K562 (cell line): ENCODE data around the gene LZTR1. TPM values are rescaled to one million over a fixed set of nuclear protein-coding genes. Genes with fewer than 3 reads are reported as not detected.

Experiments
- ATAC-seq: fragments of 200-7000 bp; cut with Tn5 transposase; 3 replicates; pipeline ENCODE4 v1.9.1; 2020; ENCODE audit warnings: moderate library complexity
- BruUV-seq: library from RNA; stranded (reverse); fragments of 400-500 nt; replicated peaks from 2 replicates; lab custom pipeline; 2021; lab: Mats Ljungman, UMichigan
- CTCF ChIA-PET: fragments of 300-600 bp; formaldehyde crosslinking; extraction: SDS; loops from one replicate; lab custom pipeline; 2021; ENCODE audit warnings: low intra/inter-chr PET ratio; lab: Yijun Ruan, JAX
- POLR2A ChIA-PET: fragments of 300-600, 350-650 bp; sonication (Branson Sonifier 250); formaldehyde crosslinking; extraction: SDS; loops from one replicate; lab custom pipeline; 2021; ENCODE audit warnings: antibody characterized with exemption, inconsistent platforms; lab: Yijun Ruan, JAX
- DNase-seq, 4 experiments: peaks; one replicate each; pipeline versions ENCODE4 v3.0.0 to v3.0.0-alpha.2; 2011 to 2018; ENCODE audit warnings: low spot score in 3 of 4, mixed read lengths in 3 of 4; ENCODE audit errors: extremely low read depth in 1 of 4
- FAIRE-seq: peaks from 2 replicates; lab custom pipeline; 2011; peaks lifted over from hg19 to GRCh38; lab: Jason Lieb, UNC
- H2AFZ ChIP-seq: 2 replicates; pipeline ENCODE4 v1.6.0; 2011; ENCODE audit warnings: low read depth, low read length, control low read depth, inconsistent platforms
- H3K27ac ChIP-seq: fragments of 200-600 bp; 3 replicates; pipeline ENCODE4 v1.8.0; 2011; ENCODE audit warnings: low read depth, mild to moderate bottlenecking, control low read depth, inconsistent platforms, low read length, moderate library complexity, mixed read lengths; ENCODE audit errors: extremely low read depth
- H3K27me3 ChIP-seq, 2 experiments: fragments of 300-600 bp in 1 of 2; 2 replicates in 1 of 2; 3 replicates in 1 of 2; pipeline versions ENCODE4 v1.6.0 to v1.8.0; 2011; ENCODE audit warnings: inconsistent platforms in 2 of 2, low read length in 2 of 2, mild to moderate bottlenecking in 1 of 2, mixed read lengths in 1 of 2, moderate library complexity in 1 of 2; ENCODE audit not compliant: control insufficient read depth in 2 of 2, insufficient read depth in 2 of 2
- H3K36me3 ChIP-seq: fragments of 300-600 bp; 3 replicates; pipeline ENCODE4 v1.8.0; 2011; ENCODE audit warnings: mild to moderate bottlenecking, low read length, inconsistent platforms; ENCODE audit not compliant: control insufficient read depth, insufficient read depth
- H3K4me1 ChIP-seq, 2 experiments: fragments of 200-600 bp in 1 of 2; replicated peaks in 1 of 2; 2 replicates in 1 of 2; 3 replicates in 1 of 2; pipeline versions ENCODE4 v1.5.1 to v1.8.0; 2011; ENCODE audit warnings: inconsistent platforms in 2 of 2, low read length in 2 of 2, mild to moderate bottlenecking in 1 of 2, mixed read lengths in 1 of 2, moderate library complexity in 1 of 2; ENCODE audit not compliant: control insufficient read depth in 2 of 2, insufficient read depth in 2 of 2
- H3K4me2 ChIP-seq: 2 replicates; pipeline ENCODE4 v1.6.1; 2011; ENCODE audit warnings: low read length, control low read depth, inconsistent platforms, mixed read lengths; ENCODE audit not compliant: insufficient read depth
- H3K4me3 ChIP-seq: fragments of 200-600 bp; sonication (generic), shearing (Covaris generic); 2 replicates; pipeline ENCODE4 v1.5.1; 2016; ENCODE audit warnings: control low read depth, inconsistent platforms
- H3K79me2 ChIP-seq: fragments of 200-600 bp; 3 replicates; pipeline ENCODE4 v1.8.0; 2011; ENCODE audit warnings: low read length, inconsistent platforms; ENCODE audit not compliant: control insufficient read depth, insufficient read depth
- H3K9ac ChIP-seq, 2 experiments: 2 replicates each; pipeline versions ENCODE4 v1.6.0 to v1.6.1; 2011; ENCODE audit warnings: low read depth in 2 of 2, low read length in 2 of 2, control low read depth in 1 of 2, inconsistent platforms in 1 of 2, mild to moderate bottlenecking in 1 of 2, mixed read lengths in 1 of 2; ENCODE audit not compliant: insufficient read depth in 1 of 2
- H3K9me1 ChIP-seq: one replicate; pipeline ENCODE4 v1.6.0; 2011; ENCODE audit warnings: inconsistent platforms, mild to moderate bottlenecking, low read length, moderate library complexity; ENCODE audit not compliant: control insufficient read depth, insufficient read depth
- H3K9me3 ChIP-seq: replicated peaks from 2 replicates; pipeline ENCODE4 v1.5.1; 2011; ENCODE audit warnings: low read depth, low read length, inconsistent platforms; ENCODE audit not compliant: control insufficient read depth, insufficient read depth
- H4K20me1 ChIP-seq: replicated peaks from 2 replicates; pipeline ENCODE4 v1.6.1; 2011; ENCODE audit warnings: low read length, inconsistent platforms, mixed read lengths; ENCODE audit not compliant: control insufficient read depth, insufficient read depth
- BRCA1 ChIP-seq, 2 experiments: fragments of 450-650 bp in 1 of 2; sonication (generic) in 1 of 2; formaldehyde crosslinking in 1 of 2; IDR thresholded peaks; 2 replicates each; pipeline versions ENCODE4 v1.5.0 to v1.6.1; 2017 to 2020; ENCODE audit warnings: mild to moderate bottlenecking in 1 of 2, missing genetic modification reagents in 1 of 2
- ETS1 ChIP-seq: conservative IDR thresholded peaks from 2 replicates; pipeline ENCODE4 v1.6.1; 2011; ENCODE audit warnings: low read depth, mild to moderate bottlenecking, low read length; ENCODE audit not compliant: control insufficient read depth
- ETV6 ChIP-seq, 3 experiments: fragments of 150-350 bp in 1 of 3; sonication (generic) in 1 of 3; formaldehyde crosslinking in 1 of 3; IDR thresholded peaks; 2 replicates each; pipeline versions ENCODE4 v1.6.1 to v1.8.0; 2014 to 2022; ENCODE audit warnings: borderline replicate concordance in 2 of 3, low read depth in 2 of 3, antibody characterized with exemption in 1 of 3, low read length in 1 of 3, mild to moderate bottlenecking in 1 of 3, missing genetic modification reagents in 1 of 3
- HNRNPUL1 ChIP-seq: fragments of 200-400 bp; formaldehyde crosslinking; IDR thresholded peaks from 2 replicates; pipeline ENCODE4 v1.6.1; 2017; ENCODE audit warnings: low read length
- KLF6 ChIP-seq: fragments of 250-450 bp; sonication (Bioruptor Pico); IDR thresholded peaks from 2 replicates; pipeline ENCODE4 v1.4.0; 2020; ENCODE audit warnings: mild to moderate bottlenecking, moderate library complexity, borderline replicate concordance
- MCM2 ChIP-seq: fragments of 450-650 bp; IDR thresholded peaks from 2 replicates; pipeline ENCODE4 v1.6.1; 2017; ENCODE audit warnings: low read depth, mild to moderate bottlenecking
- MEIS2 ChIP-seq: fragments of 450-650 bp; IDR thresholded peaks from 2 replicates; pipeline ENCODE4 v1.6.1; 2014; ENCODE audit warnings: mild to moderate bottlenecking; ENCODE audit not compliant: partially characterized antibody
- POLR3G ChIP-seq: IDR thresholded peaks from 2 replicates; pipeline ENCODE4 v1.6.1; 2011; ENCODE audit not compliant: insufficient read length, insufficient replicate concordance; ENCODE audit errors: extremely low read depth
- SP1 ChIP-seq: sonication (generic); formaldehyde crosslinking; IDR thresholded peaks from 2 replicates; pipeline ENCODE4 v1.8.1; 2022; ENCODE audit warnings: mild to moderate bottlenecking, missing genetic modification reagents
- TBP ChIP-seq: optimal IDR thresholded peaks from 2 replicates; pipeline ENCODE3; 2011; ENCODE audit warnings: low read depth, low read length, improper control_type of control experiment
- TSC22D4 ChIP-seq: fragments of 450-650 bp; IDR thresholded peaks from 2 replicates; pipeline ENCODE4 v1.6.1; 2016; ENCODE audit warnings: missing genetic modification characterization, missing biosample characterization, control low read depth
- ZNF436 ChIP-seq: fragments of 250-450, 450-650 bp; sonication (Bioruptor Pico); formaldehyde crosslinking; IDR thresholded peaks from 2 replicates; pipeline ENCODE4 v1.7.0; 2020; ENCODE audit warnings: mild to moderate bottlenecking
- ZNF57 ChIP-seq: fragments of 450-650 bp; formaldehyde crosslinking; IDR thresholded peaks from 2 replicates; pipeline ENCODE4 v1.4.0; 2020; ENCODE audit warnings: mild to moderate bottlenecking, moderate library complexity
- ZNF699 ChIP-seq: fragments of 250-450 bp; sonication (Bioruptor Pico); IDR thresholded peaks from 2 replicates; pipeline ENCODE4 v1.8.0; 2021; ENCODE audit warnings: mild to moderate bottlenecking, moderate library complexity; ENCODE audit not compliant: insufficient replicate concordance
- ZSCAN32 ChIP-seq: fragments of 450-650 bp; formaldehyde crosslinking; IDR thresholded peaks from 2 replicates; pipeline ENCODE4 v1.4.0; 2020; ENCODE audit warnings: mild to moderate bottlenecking, moderate library complexity
- WGBS: fragments of 100-300 bp; shearing (Covaris generic); methylation state at CpG from one replicate; pipeline ENCODE4 v1.1.6; 2016; ENCODE audit warnings: low coverage, mixed read lengths; ENCODE audit not compliant: insufficient coverage; ENCODE audit errors: missing lambda C conversion rate; 5-methylcytosine and 5-hydroxymethylcytosine counted together
- in situ Hi-C: fragments of 300-500 bp; cut with MboI; formaldehyde crosslinking; loops from 4 replicates; pipeline ENCODE4 v1.15.0; 2018; ENCODE audit warnings: inconsistent platforms, mixed read lengths
- intact Hi-C: fragments of 100-400 bp; cut with micrococcal nuclease; formaldehyde crosslinking; loops from 2 replicates; pipeline ENCODE4 v1.14.2; 2022
- polyA plus RNA-seq, 8 experiments: library from polyadenylated mRNA; depleted of rRNA in 4 of 8; stranded (reverse) in 5 of 8; unstranded in 3 of 8; fragments of >200 nt; fragmentation: Nextera tagmentation in 2 of 8; fragmentation: Illumina TruSeq in 1 of 8; extraction: Ambion mirVana in 2 of 8; extraction: Trizol in 1 of 8; gene quantifications; 2 replicates each; pipeline versions ENCODE4 v1.2.1 to v1.2.3, GENCODE V29; 2011 to 2014; ENCODE audit warnings: inconsistent platforms in 1 of 8, missing spikeins in 1 of 8
- total RNA-seq, 7 experiments: library from RNA; depleted of rRNA in 6 of 7; stranded (reverse); fragments of >200 nt in 6 of 7; fragmentation: Illumina TruSeq in 2 of 7; extraction: Trizol in 2 of 7; gene quantifications; 2 replicates each; pipeline versions ENCODE4 v1.2.1 to v1.2.3, GENCODE V29; 2011 to 2021; ENCODE audit warnings: low replicate concordance in 1 of 7
- TF ChIP-seq, protein P1 (sequence below), 3 experiments: fragments of 200-800 bp in 1 of 3; sonication (Bioruptor generic) in 1 of 3; sonication (generic) in 1 of 3; formaldehyde crosslinking in 1 of 3; IDR thresholded peaks; 2 replicates each; pipeline versions ENCODE4 v1.6.1 to v1.8.0; 2016 to 2022; ENCODE audit warnings: mild to moderate bottlenecking in 2 of 3, missing compliant biosample characterization in 2 of 3, missing genetic modification characterization in 2 of 3, missing genetic modification reagents in 1 of 3

Gene LZTR1
- total and polyA plus RNA-seq, 9 of the 15 experiments (the other 6 are each of a cell fraction or from before 2014, with no cell fraction given) = 2.2 to 135 (median 63.0) TPM

GRCh38 chr22:21014202-21014725 is 32.2 kb downstream of the LZTR1 start:
- Histone ChIP-seq H3K27ac (peak overlapping the region; percentile 67), H2AFZ (peak overlapping the region; percentile 91), H3K27me3 (no peaks in the 10 kb centered on the region; a peak in 1 of 5 replicates), H3K4me3 (peak overlapping the region; percentile 44), H3K36me3 (no peaks in the 10 kb centered on the region), H3K4me2 (peak overlapping the region; percentile 87), H3K9me1 (peaks cover 7% of the 10 kb centered on the region), H3K79me2 (peaks cover 16% of the 10 kb centered on the region; the same call in 2 of the 3 replicates), H3K9me3 (no peaks in the 10 kb centered on the region), H4K20me1 (peaks cover 12% of the 10 kb centered on the region), H3K9ac (peak overlapping the region; percentile 52 to 89), H3K4me1 (peaks cover 26 to 46% of the 10 kb centered on the region in 2 experiments)
- in situ Hi-C loops = no loop called here
- intact Hi-C loops = loop anchor here (5.0 kb wide), 1 partner anchor 33 kb away; the partner anchor contains the start of gene LRRC74B
- WGBS = under 1% methylated on average over 40 of the region's 40 CpGs
- peak; percentile 100 for DNase-seq
- ATAC-seq = peak; percentile 91
- ChIA-PET POLR2A (interaction anchor here (0.6 to 13.9 kb wide), 16 partner anchors 10 to 627 kb away, joined by 3 to 333 read pairs (median 4); partner anchors contain the start of genes LRRC74B, LZTR1, SLC7A4 and THAP7), CTCF (interaction anchor here (0.8 to 1.2 kb wide), 2 partner anchors 13 to 129 kb away, joined by 3 read pairs; partner anchors contain the start of gene THAP7)
- BruUV-seq = no TSS peak
- no peak for FAIRE-seq
- no peak for TF ChIP-seq ETS1
- no peak for TF ChIP-seq KLF6 (CRISPR knock-in tag)
- TF ChIP-seq, protein P1, sequence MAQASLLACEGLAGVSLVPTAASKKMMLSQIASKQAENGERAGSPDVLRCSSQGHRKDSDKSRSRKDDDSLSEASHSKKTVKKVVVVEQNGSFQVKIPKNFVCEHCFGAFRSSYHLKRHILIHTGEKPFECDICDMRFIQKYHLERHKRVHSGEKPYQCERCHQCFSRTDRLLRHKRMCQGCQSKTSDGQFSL (CRISPR knock-in tag; IDR thresholded peaks at IDR 0.05) = no peak
- TF ChIP-seq, protein P1 (tag; IDR thresholded peaks at IDR 0.05) = no peak
- no peak for TF ChIP-seq MCM2
- no peak for TF ChIP-seq TSC22D4 (tag)
- no peak; the same call in 1 of the 2 replicates for TF ChIP-seq ZSCAN32 (CRISPR knock-in tag)
- no peak for TF ChIP-seq BRCA1 (IDR thresholded peaks at IDR 0.05)
- no peak for TF ChIP-seq BRCA1 (CRISPR knock-in tag; IDR thresholded peaks at IDR 0.05)
- no peak for TF ChIP-seq ZNF436 (CRISPR knock-in tag)
- peak; percentile 70 for TF ChIP-seq TBP
- TF ChIP-seq HNRNPUL1 = no peak
- TF ChIP-seq POLR3G = no peak
- no peak for TF ChIP-seq ZNF699 (CRISPR knock-in tag)
- no peak for TF ChIP-seq ZNF57
- no peak for TF ChIP-seq SP1 (CRISPR knock-in tag)
- no peak for TF ChIP-seq MEIS2
- TF ChIP-seq ETV6 (IDR thresholded peaks at IDR 0.05; ENCODE audit: borderline replicate concordance in 1 of 2, low read depth in 2 of 2, low read length in 1 of 2) = peak in 1 of 2 experiments; percentile 38; a peak in 2 of 4 replicates
- no peak for TF ChIP-seq ETV6 (CRISPR knock-in tag; IDR thresholded peaks at IDR 0.05; ENCODE audit: borderline replicate concordance)
